Measurements from ENCODE around the gene MTUS2.

MTUS2 gene

GRCh38 chr13:29038700-29039099, 218.6 kb downstream of the MTUS2 start:
- no peak for DNase-seq

GRCh38 chr13:29039212-29039611, 219.1 kb downstream of the MTUS2 start:
- DNase-seq = no peak

DNA sequence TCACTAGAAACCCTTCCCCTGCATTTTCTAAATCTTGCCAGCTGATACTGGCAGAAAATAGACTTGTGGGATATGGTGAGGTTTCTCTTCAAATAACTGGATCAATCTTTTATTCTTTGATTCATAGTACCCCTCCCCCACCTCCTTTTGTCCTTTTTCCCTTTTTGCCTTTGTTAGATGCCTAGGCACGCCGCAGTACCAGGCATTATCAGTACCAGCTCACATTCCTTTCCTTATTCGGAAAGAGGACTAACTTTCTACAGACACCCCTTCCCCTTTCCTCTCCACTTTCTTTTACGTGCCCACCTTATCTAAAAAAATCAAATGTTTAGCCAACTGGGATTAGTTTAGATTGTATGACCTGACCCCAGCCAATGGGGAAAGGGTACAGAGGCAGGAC, 226.4 kb downstream of the MTUS2 start:
- DNase-seq = no peak

DNA sequence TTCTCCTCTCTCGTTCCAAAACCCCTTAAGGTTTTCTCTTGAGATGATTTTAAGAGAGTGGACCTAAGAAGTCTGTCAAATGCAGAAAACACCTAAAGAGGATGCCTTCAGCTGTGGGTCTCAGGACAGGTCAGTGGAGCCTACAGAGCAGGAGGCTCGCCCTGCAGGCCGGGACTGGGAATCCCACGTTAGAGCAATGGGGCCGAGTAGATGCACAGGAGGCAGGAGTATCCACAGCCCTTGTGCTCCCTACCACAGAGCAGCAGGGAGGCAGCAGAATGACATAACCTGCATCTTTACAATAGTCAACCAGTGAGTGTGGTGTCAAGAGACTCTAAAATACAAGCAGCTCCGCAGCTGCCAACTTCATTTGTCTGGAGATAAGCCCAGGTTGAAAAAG, 229.4 kb downstream of the MTUS2 start:
- DNase-seq = no peak

DNA sequence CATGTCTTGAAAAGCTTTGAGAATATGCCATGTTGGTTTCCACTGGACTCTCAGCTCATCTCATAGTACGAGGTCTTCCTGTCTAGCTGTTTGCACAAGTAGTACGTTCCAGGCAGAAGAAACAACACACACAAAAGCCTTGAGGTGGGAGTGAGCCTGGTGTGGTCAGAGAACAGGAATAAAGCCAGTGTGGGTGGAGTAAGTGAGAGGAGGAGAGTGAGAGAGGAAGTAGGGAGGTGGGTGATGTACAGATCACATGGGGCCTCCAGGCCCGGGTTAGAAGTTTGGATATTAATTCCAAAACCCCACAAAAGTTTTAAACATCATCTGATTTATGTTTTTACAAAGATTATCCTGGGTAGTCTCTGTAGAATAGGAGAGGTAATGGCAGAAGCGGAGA, 230.6 kb downstream of the MTUS2 start:
- no peak for DNase-seq

DNA sequence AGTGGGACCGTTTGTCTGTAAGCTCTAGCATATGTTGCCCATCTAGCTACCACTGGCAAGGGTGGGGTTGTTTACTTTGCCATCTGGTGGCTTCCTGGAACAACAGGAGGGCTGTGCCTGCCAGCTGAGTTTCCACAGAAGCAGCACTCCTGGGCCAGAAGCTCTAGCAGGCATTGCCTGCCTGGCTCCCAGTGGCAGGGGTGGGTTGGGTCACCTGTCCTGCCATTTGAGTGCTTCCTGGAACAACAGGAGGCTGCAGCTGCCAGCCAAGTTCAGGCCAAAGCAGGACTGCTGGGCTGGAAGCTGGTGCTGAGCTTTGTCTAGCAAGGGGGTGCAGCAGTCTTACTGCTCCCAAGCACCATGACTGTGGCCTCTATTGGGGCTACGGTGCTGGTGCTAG, 239.7 kb downstream of the MTUS2 start:
- DNase-seq = no peak

DNA sequence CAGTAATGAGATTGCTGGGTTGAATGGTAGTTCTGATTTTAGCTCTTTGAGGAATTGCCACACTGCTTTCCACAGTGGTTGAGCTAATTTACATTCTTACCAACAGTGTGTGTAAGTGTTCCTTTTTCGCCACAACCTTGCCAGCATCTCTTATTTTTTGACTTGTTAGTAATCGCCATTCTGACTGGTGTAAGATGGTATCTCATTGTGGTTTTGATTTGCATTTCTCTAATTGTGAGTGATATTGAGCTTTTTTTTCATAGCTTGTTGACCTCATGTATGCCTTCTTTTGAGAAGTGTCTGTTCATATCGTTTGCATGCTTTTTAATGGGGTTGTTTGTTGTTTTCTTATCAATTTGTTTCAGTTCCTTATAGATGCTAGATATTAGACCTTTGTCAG, 245.0 kb downstream of the MTUS2 start:
- DNase-seq = no peak

DNA sequence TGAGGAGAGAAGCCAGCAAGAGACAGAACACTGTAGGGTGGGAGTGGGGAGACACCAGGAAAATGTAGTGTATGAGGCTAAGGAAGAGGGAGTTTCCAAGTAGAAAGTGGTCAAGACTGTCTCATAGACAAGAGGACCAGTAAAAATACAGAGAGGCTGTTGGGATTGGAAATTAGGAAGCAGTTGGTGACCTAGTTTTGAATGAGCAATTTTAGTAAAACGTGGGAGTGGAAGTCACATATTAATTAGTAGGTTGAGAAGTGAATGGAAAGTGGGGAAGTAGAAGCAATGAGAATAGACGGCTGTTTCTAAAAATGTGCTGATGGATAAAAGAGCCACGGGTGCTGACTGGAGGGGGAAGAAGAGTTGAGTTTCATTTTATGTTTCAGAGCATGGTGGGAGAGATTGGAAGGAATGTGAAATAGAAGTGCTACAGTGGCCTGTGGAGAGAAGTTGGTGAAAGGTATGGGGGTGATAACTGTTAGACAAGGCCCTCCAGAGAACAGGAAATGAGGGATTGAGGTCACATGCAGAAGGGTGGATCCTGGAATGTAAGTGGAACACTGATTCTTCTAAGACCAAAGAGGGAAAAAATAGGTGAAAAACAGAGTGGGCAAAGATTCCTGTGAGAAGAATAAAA, 247.3 kb downstream of the MTUS2 start:
- no peak for DNase-seq

- no peak for DNase-seq
These were observed 253.6 kb downstream of the MTUS2 start for GRCh38 chr13:29073755-29074154.

DNA sequence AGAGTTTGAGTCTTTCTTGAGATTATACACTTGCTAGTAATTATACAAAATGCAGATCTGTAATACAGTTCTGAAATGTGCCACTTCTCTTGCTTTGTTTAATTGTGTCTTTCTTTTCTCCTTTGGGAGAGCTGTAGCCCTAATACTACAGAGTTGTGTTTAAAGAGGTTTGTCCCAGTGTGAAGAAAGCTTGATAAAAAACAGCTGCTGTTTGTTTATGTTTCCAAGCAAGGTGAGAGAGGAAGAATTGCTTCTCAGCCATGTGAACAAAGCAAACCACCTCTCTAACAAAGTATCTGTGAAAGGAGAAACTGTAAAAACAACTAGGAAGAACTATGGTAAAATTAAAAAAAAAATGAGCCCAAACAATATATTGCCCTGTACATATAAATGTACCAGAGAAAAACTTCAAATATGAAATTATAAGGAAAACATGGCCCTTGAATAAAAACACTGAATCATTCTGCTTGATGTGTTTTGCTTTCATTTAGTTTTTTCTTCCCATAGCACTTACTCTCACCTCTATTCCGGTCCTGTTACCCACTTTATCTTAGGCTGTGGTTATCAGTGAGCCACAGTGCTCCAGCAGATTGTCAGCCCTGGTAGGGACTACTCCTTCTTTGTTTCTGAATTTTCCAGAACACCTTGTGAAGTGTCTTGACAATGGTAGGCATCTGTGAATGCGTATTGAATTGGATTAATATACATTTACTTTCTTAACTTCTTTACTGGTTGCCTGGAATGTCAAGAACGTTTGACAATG, 257.1 kb downstream of the MTUS2 start:
- DNase-seq = no peak

GRCh38 chr13:29081036-29081435, 260.9 kb downstream of the MTUS2 start:
- no peak for DNase-seq

DNA sequence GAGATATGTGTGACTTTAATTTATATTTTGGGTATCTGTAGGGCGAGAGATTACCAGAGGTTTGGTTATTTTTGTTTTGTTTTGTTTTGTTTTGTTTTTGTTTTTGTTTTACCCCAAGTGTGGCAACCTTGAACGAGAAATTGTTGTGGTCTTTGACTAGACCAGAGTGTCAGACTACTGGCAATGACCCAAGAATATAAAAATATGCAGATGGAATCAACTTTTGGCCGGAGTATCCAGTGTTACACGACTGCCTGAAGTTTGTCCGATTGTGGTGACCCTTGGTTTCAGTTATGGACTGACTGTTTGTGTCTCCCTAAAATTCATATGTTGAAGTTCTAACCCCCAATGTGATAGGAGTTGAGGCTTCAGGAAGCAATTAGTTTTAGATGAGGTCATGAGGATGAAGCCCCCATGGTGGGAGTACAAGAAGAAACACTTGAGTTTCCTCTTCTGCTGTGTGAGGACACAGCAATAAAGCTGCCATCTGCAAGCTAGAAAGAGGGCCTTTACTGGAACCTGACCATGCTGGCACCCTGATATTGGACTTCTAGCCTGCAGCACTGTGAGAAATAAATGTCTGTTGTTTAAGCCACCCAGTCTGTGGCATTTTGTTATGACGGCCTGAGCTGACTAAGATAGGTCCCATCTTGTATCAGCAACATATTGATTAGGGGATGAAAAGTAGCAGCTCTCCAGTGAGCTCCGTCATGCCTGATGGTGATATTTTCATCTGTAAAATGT, 261.7 kb downstream of the MTUS2 start:
- DNase-seq = no peak

DNA sequence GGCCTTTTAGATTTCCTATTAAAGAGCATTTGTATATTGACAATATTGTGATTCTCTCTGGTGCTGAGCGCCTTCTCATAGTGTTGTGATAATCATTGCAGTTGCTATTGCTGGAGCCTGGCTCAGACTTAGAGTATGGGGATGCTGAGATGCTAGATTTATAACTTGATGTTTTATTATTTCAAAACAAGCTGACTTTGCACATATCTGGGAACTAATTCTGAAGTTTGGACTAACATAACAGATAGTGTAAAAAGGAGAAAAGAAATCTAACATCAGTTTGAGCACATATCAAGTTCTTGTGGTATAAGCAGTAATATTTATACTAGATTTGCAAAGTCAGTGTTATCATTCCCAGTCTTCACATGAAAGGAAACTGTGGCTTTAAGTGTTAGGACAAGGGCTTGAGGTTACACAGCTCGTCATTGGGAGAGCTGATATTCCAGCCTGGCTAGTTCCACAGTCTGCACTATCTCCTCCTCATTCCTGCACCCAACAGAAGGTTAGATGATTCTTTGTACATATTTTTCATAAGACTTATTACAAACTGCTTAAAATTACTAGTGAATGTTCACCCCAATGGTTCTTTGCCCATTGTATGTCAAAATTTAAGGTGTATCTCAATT, 279.8 kb downstream of the MTUS2 start:
- DNase-seq = no peak

- DNase-seq = no peak
These were observed 280.6 kb downstream of the MTUS2 start for GRCh38 chr13:29100758-29101157.

GRCh38 chr13:29101409-29101808, 281.3 kb downstream of the MTUS2 start:
- no peak for DNase-seq

DNA sequence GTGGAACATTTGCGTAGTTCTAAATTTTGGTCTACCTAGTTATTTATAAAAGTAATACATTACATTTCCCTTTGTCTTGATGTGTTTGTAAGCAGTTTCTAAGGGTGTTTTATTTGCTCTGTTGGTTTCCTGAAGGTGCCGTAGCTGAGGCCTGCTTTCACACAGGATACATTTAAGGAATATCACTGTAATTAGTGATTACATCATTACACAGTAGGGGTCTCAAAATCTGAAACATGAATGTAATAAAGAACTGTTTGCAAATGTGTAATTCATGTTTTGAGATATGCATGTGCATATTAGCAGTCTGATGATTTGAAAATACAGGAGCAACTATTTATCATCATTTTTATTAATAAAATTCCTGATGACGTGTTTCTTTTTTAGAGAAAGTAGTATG, 281.8 kb downstream of the MTUS2 start:
- no peak for DNase-seq

DNA sequence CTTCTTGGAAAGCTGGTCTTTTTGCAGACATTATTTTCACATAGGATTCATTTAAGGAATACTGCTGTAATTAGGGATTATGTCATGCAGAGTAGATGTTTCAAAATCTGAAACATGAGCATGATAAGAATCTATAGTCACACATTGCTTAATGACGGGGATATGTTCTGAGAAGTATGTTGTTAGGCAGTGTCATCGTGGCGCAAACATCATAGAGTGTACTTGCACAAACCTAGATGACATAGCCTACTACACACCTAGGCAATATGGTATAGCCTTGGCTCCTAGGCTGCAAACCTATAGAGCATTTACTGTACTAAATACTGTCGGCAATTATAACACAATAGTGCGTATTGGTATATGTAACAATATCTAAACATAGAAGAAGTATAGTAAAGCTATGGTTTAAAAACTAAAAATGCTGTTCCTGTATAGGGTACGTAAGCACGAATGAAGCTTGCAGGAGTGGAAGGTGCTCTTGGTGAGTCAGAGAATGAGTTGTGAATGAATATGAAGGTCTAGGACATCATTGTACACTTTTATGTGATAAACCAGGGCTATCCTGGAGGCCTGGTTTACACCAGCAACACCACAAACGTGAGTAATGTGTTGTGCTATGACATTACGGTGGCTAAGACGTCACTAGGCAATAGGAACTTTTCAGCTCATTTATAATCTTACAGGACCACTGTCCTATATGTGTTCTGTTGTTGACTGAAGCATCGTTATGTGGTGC, 283.1 kb downstream of the MTUS2 start:
- no peak for DNase-seq

DNA sequence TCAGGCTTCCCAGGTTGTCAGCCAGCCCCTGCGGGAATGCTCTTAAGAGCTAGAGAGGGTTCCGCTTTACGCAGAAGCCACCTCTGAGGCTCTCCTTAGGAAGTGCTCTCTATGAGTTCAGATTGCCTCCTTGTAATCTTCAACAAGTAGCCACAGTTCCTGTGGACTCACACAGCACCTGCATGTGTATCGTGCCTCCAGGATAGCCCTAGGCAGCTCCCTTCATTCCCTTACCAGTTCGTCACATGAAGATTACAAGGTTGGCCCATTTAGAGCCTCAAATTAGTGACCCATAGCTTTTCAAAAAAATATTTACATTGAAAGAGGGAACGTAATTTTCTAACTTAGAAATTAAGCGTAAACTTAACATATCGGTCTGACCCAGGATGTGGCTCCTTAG, 284.3 kb downstream of the MTUS2 start:
- DNase-seq = no peak

GRCh38 chr13:29105779-29106178, 285.6 kb downstream of the MTUS2 start:
- DNase-seq = no peak

DNA sequence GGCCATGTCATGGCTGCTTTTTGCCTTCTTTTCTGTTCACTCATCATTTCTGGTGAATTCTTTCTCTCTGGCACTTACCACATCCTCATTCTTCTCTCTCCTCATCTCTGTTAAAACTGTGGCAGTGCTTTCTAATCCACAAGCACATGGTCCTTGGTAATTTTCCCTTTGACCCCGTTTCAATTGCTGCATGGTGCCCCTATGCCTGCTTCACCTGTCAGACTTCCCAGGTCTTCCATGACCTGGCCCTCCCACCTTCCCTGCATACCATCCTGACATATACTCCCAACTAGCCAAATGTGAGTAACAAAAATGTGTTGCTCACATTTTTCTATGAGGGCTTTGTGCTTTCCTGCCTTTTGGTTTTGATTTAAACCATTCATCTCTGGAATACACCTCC, 286.5 kb downstream of the MTUS2 start:
- DNase-seq = no peak

DNA sequence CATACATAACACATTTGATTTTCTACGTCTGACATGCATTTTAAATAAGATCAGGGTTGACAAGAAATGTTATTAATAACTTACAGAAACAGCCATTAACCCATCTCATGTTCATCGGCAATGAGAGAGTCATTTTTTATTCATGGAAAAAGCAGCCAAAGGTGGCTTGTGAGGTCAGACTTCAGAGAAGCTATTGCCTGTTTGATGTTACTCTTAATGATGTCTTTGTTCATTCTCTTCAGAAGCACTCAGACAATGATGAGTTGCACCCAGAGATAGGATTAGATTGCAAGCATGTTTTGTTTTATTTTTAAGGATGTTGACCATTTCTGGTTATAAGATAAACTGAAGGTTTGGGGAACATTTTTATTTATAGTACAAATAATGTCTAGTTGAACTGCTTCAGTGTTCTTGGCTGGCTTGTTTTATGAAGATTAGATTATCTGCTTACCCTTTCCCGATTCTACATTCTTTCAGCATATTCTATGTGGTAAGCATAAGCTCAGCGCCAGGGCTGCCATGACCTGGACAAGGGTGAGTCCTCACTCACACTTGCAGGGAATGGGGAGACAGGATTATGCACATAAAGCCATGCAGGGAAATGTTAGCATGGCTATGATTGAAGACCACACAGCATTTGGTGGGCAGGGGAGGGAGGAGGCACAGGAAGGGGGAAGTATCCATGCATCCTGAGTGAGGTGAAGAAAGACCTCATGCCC, 288.1 kb downstream of the MTUS2 start:
- no peak for DNase-seq

DNA sequence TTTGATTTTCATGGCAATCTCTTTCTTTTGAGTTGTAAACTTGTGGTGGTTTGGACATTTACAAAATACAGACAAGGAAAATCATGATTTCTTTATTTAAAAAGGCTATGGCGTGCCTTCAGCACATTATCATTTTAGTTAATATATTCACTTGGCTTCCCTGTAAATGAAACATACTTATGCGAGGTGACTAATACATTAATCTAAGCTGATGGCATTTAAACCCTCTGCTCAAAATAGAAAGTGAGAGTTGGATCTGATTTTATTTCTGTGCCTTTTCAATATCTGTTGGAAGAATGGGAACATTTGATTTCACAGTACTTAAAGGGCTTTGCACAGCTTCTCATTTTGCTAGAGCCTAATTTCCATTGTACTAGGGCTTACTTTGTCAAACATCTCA, 289.8 kb downstream of the MTUS2 start:
- no peak for DNase-seq

Measured in GF-D8 (cell line).